Vagina (tissue), 2 donors: ENCODE results near the gene GJC1.

Experiments
- CTCF ChIP-seq, 3 experiments: fragments of 450-650 bp in 2 of 3; fragments of 200-600 bp in 1 of 3; sonication (generic) in 1 of 3; IDR thresholded peaks; one replicate each; pipeline ENCODE4 v1.5.1; 2017 to 2019; ENCODE audit warnings: antibody characterized with exemption in 3 of 3, mild to moderate bottlenecking in 2 of 3, moderate library complexity in 2 of 3
- POLR2A ChIP-seq, 2 donors: fragments of 450-650 bp; IDR thresholded peaks; one replicate each; pipeline ENCODE4 v1.6.1; 2017; ENCODE audit warnings: antibody characterized with exemption in 2 of 2, mild to moderate bottlenecking in 2 of 2, moderate library complexity in 2 of 2
- POLR2AphosphoS5 ChIP-seq, 2 donors: sonication (generic); formaldehyde crosslinking; IDR thresholded peaks; one replicate each; pipeline ENCODE4 v1.9.0; 2017; ENCODE audit warnings: antibody characterized with exemption in 2 of 2, mild to moderate bottlenecking in 2 of 2, low read depth in 1 of 2; ENCODE audit not compliant: insufficient read depth in 1 of 2

- no peak for TF ChIP-seq CTCF (IDR thresholded peaks at IDR 0.05)
- TF ChIP-seq POLR2A (IDR thresholded peaks at IDR 0.05), result no peak
- no peak for TF ChIP-seq POLR2AphosphoS5 (IDR thresholded peaks at IDR 0.05; ENCODE audit: insufficient read depth in 1 of 2, low read depth in 1 of 2)
These were observed 10.2 kb upstream of the GJC1 start for GRCh38 chr17:44840274-44840673.
